T follicular helper cell (primary cell): Measurements from ENCODE around the gene FHIT.

Source experiments
- DNase-seq: peaks from one replicate; pipeline ENCODE4 v3.0.0-alpha.2; 2020; ENCODE audit warnings: low read depth

The FHIT gene

GRCh38 chr3:60216462-60217075 lies 1034.7 kb downstream of the FHIT start:
- no peak for DNase-seq

GRCh38 chr3:60215946-60216345 lies 1035.3 kb downstream of the FHIT start:
- no peak for DNase-seq

- DNase-seq, result no peak
Observed at GRCh38 chr3:60207905-60208304, 1043.3 kb downstream of the FHIT start.

- no peak for DNase-seq
Observed at GRCh38 chr3:60206206-60206605, 1045.0 kb downstream of the FHIT start.

- DNase-seq, result no peak
Observed at GRCh38 chr3:60202052-60202726, 1049.1 kb downstream of the FHIT start.

GRCh38 chr3:60199306-60199705 lies 1051.9 kb downstream of the FHIT start:
- DNase-seq, result no peak

- DNase-seq, result no peak
Observed at GRCh38 chr3:60198179-60198720, 1053.0 kb downstream of the FHIT start.

GRCh38 chr3:60192297-60193114 lies 1058.7 kb downstream of the FHIT start:
- no peak for DNase-seq

GRCh38 chr3:60190073-60190472 lies 1061.2 kb downstream of the FHIT start:
- no peak for DNase-seq

GRCh38 chr3:60189304-60189703 lies 1061.9 kb downstream of the FHIT start:
- DNase-seq, result no peak

- no peak for DNase-seq
Observed at GRCh38 chr3:60188803-60189202, 1062.4 kb downstream of the FHIT start.

GRCh38 chr3:60187343-60187742 lies 1063.9 kb downstream of the FHIT start:
- DNase-seq, result no peak

- DNase-seq, result no peak
Observed at GRCh38 chr3:60186359-60186758, 1064.9 kb downstream of the FHIT start.

GRCh38 chr3:60185161-60185560 lies 1066.1 kb downstream of the FHIT start:
- no peak for DNase-seq

- no peak for DNase-seq
Observed at GRCh38 chr3:60182697-60183096, 1068.6 kb downstream of the FHIT start.

GRCh38 chr3:60178931-60179653 lies 1072.2 kb downstream of the FHIT start:
- no peak for DNase-seq

GRCh38 chr3:60177726-60178125 lies 1073.5 kb downstream of the FHIT start:
- DNase-seq, result no peak

- DNase-seq, result no peak
Observed at GRCh38 chr3:60176614-60177013, 1074.6 kb downstream of the FHIT start.

GRCh38 chr3:60175680-60176079 lies 1075.6 kb downstream of the FHIT start:
- no peak for DNase-seq

GRCh38 chr3:60169755-60170154 lies 1081.5 kb downstream of the FHIT start:
- DNase-seq, result no peak

GRCh38 chr3:60167186-60167585 lies 1084.1 kb downstream of the FHIT start:
- no peak for DNase-seq
